ENCODE results near the gene COX20. TPM values are rescaled to one million over a fixed set of nuclear protein-coding genes. Genes with fewer than 3 reads are reported as not detected.

The COX20 gene
- total RNA-seq, 4 donors from 2014 or later, result 6.0 to 41.3 (median 32.3) TPM

DNA sequence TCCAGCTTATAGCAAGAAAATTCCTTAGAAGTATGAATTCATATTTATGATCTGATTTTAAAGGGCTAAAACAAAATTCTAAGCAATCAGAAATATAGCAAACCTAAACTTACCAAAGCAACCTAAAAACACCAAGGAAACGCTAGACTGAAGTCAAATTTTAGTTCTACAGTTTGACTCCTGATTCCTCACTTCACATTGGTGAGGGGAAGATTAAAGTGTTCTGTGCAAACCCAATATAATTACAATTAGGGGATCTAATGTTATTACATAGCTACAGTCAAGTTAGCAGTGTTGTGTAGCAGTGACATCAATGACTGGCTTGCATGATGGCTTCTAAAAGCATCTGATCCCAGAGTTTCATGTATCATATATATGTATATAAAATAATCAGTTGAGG, 17.2 kb downstream of the COX20 start:
- no peak for TF ChIP-seq POLR2A (IDR thresholded peaks at IDR 0.05)
- TF ChIP-seq EP300 (IDR thresholded peaks at IDR 0.05; ENCODE audit: low read depth), result no peak
- no peak for TF ChIP-seq POLR2AphosphoS5 (IDR thresholded peaks at IDR 0.05)
- TF ChIP-seq, protein P1, sequence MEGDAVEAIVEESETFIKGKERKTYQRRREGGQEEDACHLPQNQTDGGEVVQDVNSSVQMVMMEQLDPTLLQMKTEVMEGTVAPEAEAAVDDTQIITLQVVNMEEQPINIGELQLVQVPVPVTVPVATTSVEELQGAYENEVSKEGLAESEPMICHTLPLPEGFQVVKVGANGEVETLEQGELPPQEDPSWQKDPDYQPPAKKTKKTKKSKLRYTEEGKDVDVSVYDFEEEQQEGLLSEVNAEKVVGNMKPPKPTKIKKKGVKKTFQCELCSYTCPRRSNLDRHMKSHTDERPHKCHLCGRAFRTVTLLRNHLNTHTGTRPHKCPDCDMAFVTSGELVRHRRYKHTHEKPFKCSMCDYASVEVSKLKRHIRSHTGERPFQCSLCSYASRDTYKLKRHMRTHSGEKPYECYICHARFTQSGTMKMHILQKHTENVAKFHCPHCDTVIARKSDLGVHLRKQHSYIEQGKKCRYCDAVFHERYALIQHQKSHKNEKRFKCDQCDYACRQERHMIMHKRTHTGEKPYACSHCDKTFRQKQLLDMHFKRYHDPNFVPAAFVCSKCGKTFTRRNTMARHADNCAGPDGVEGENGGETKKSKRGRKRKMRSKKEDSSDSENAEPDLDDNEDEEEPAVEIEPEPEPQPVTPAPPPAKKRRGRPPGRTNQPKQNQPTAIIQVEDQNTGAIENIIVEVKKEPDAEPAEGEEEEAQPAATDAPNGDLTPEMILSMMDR (IDR thresholded peaks at IDR 0.05), result no peak
- WGBS, 2 donors (ENCODE audit: low coverage in 1 of 2), result 100% methylated on average over 1 of the region's 1 CpG
- H3K4me3 ChIP-seq, result no peak overlapping the region
- no peak overlapping the region for H3K27ac ChIP-seq
- no peaks in the 10 kb centered on the region for H3K27me3 ChIP-seq
- peaks cover 0 to 60% (median 30%) of the 10 kb centered on the region in 4 donors for H3K36me3 ChIP-seq
- in situ Hi-C loops (cut with MboI; ENCODE audit: low pct_ligation_motif_present in 1 of 4, low pct_unique_long_range_greater_than_20kb in 1 of 4, low sequenced_read_pairs in 3 of 4), result no loop called here
- no peaks in the 10 kb centered on the region for H3K9me3 ChIP-seq
- DNase-seq, result no peak
- H3K4me1 ChIP-seq, result peaks cover 0 to 28% (median 8%) of the 10 kb centered on the region in 4 donors
- intact Hi-C loops (cut with DNase I; ENCODE audit: low total_unique reads), result no loop called here

DNA sequence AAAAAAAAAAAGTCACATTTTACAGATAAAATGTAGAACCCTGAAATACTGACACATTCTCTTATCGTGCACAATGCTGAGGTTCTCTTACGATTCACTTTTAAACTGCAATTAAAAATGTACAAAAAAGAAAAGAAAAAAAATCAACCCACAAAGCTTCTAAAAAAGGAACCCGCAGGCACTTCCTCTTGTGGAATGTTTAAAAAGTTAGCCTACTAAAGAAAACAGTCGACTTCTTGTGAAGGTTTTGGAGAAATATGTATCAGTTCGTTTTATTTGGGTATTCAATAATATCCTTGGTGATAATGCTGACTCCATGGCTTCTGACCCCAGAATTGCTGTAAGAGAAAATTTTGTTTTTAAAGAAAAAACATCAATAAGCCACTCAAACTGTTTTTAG, 18.7 kb downstream of the COX20 start:
- 56 to 73% methylated on average over 5 of the region's 5 CpGs for WGBS, 2 donors (ENCODE audit: low coverage in 1 of 2)
- H3K9me3 ChIP-seq, result no peaks in the 10 kb centered on the region
- intact Hi-C loops (cut with DNase I; ENCODE audit: low total_unique reads), result no loop called here
- TF ChIP-seq, protein P1 (IDR thresholded peaks at IDR 0.05), result no peak
- in situ Hi-C loops (cut with MboI; ENCODE audit: low pct_ligation_motif_present in 1 of 4, low pct_unique_long_range_greater_than_20kb in 1 of 4, low sequenced_read_pairs in 3 of 4), result no loop called here
- H3K27ac ChIP-seq, result no peak overlapping the region
- no peak for DNase-seq
- H3K27me3 ChIP-seq, result no peaks in the 10 kb centered on the region
- H3K4me3 ChIP-seq, result no peak overlapping the region
- H3K36me3 ChIP-seq, result peaks cover 0 to 75% (median 32%) of the 10 kb centered on the region in 4 donors
- H3K4me1 ChIP-seq, result peaks cover 3 to 42% (median 14%) of the 10 kb centered on the region in 4 donors

DNA sequence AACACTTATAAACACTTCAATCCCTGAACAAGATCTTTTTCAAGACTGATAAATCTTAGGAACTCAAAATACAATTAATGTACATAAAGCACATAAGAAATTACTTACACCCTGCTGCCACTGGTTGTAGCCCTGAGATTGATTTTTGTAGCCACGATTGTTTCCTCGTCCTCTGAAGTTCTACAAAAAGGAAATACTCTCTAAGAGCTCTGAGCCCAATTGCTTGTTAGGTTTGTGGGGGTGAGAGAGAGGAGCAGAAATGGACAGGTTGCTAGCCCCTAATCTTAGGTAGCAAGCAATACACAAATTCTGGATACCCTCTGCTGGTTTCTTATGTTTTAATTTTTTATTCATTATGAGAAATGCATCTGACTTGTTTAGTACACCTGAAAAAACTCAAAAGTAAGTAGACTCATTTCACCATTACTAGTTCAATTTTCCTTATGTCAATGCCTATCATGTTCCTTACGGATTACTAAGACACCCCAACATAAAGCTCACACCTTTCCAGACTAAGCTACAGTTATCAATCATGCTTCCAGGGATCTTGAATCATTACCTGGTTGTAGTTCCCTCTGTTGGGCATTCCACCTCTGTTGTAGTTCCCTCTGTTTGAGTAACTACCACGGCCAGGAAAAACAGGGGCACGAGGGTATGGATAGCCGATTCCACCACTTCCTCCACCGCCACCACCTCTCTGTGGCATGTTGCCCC, 19.6 kb downstream of the COX20 start:
- in situ Hi-C loops (cut with MboI; ENCODE audit: low pct_ligation_motif_present in 1 of 4, low pct_unique_long_range_greater_than_20kb in 1 of 4, low sequenced_read_pairs in 3 of 4), result no loop called here
- WGBS, 2 donors (ENCODE audit: low coverage in 1 of 2), result 56 to 58% methylated on average over 3 to 7 of the region's 7 CpGs

DNA sequence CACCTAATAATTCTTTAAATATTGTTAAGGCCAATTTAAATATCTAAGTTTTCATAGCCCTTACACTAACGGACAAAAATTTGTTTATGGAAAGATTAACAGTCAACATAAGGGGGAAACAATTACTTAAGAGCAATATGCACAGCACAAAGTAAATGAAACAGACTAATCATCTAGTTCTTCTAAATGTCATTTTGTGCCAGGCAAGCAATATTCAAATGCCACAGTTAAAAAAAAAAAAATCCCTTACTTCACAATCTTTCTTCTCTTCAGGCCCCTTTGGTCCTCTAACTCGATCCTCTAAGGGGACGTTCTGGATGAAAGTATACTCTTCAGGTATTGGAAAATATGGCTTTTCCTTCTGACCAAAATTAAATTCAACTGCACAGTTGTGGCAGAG, 22.3 kb downstream of the COX20 start:
- TF ChIP-seq POLR2A (IDR thresholded peaks at IDR 0.05) (no peak), EP300 (IDR thresholded peaks at IDR 0.05; ENCODE audit: low read depth) (no peak), POLR2AphosphoS5 (IDR thresholded peaks at IDR 0.05) (no peak)
- TF ChIP-seq, protein P1 (IDR thresholded peaks at IDR 0.05), result no peak
- no peak for DNase-seq
- Histone ChIP-seq H3K36me3 (peaks cover 0 to 76% (median 38%) of the 10 kb centered on the region in 4 donors), H3K27ac (no peak overlapping the region), H3K4me3 (no peak overlapping the region), H3K27me3 (no peaks in the 10 kb centered on the region), H3K9me3 (no peaks in the 10 kb centered on the region), H3K4me1 (peaks cover 21 to 74% (median 37%) of the 10 kb centered on the region in 4 donors)
- intact Hi-C loops (cut with DNase I; ENCODE audit: low total_unique reads), result no loop called here
- in situ Hi-C loops (cut with MboI; ENCODE audit: low pct_ligation_motif_present in 1 of 4, low pct_unique_long_range_greater_than_20kb in 1 of 4, low sequenced_read_pairs in 3 of 4), result no loop called here
- 60 to 64% methylated on average over 3 of the region's 3 CpGs for WGBS, 2 donors (ENCODE audit: low coverage in 1 of 2)

More for the DNA sequence above, 19.6 kb downstream of the COX20 start:
- Histone ChIP-seq H3K4me1 (peaks cover 9 to 51% (median 23%) of the 10 kb centered on the region in 4 donors), H3K27ac (no peak overlapping the region), H3K36me3 (peaks cover 0 to 84% (median 38%) of the 10 kb centered on the region in 4 donors), H3K27me3 (no peaks in the 10 kb centered on the region), H3K9me3 (no peaks in the 10 kb centered on the region), H3K4me3 (no peak overlapping the region)
- no peak for DNase-seq
- intact Hi-C loops (cut with DNase I; ENCODE audit: low total_unique reads), result no loop called here
- no peak for TF ChIP-seq POLR2AphosphoS5 (IDR thresholded peaks at IDR 0.05)
- TF ChIP-seq POLR2A (IDR thresholded peaks at IDR 0.05), result no peak
- TF ChIP-seq, protein P1 (IDR thresholded peaks at IDR 0.05), result no peak
- TF ChIP-seq EP300 (IDR thresholded peaks at IDR 0.05; ENCODE audit: low read depth), result no peak
